Measurements from ENCODE around the gene RNLS. TPM values are rescaled to one million over a fixed set of nuclear protein-coding genes. Genes with fewer than 3 reads are reported as not detected.

The RNLS gene
- total RNA-seq, 2 experiments from 2014 or later: 0.95 to 2.7 TPM

DNA sequence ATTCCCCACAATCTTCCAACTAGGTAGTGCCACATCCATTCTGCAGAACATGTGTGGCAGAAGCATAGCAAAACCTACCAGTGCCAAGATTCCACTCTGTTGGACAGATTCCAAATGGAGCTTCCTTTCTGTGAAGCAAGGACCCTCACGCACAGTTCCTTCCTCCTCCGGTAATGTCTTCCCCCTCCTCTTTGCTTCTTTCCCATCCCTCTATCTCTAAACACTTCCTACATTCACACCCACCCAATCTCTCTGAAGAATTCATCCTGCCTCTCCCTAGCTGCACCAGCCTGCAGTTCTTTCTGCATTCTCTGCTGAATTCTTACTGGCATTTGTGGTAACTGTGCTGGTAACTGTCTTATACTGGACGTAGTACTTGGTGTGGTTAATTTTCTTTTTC, 124.9 kb downstream of the RNLS start:
- no peak overlapping the region for H3K27ac Mint-ChIP-seq
- Histone ChIP-seq H3K9me3 (ENCODE audit: control insufficient read depth in 1 of 2, insufficient read depth in 1 of 2, low read length in 2 of 2) (no peaks in the 10 kb centered on the region), H3K4me1 (ENCODE audit: insufficient read depth, low read length) (no peaks in the 10 kb centered on the region), H3K4me3 (ENCODE audit: low read length) (no peak overlapping the region), H3K27ac (ENCODE audit: low read depth in 1 of 2, low read length in 2 of 2) (no peak overlapping the region), H3K27me3 (ENCODE audit: control insufficient read depth in 1 of 2, insufficient read depth in 2 of 2, low read length in 2 of 2) (no peaks in the 10 kb centered on the region), H3K36me3 (ENCODE audit: insufficient read depth, low read length) (no peaks in the 10 kb centered on the region)
- H3K9me3 Mint-ChIP-seq: no peaks in the 10 kb centered on the region
- H3K36me3 Mint-ChIP-seq (ENCODE audit: low read depth): no peaks in the 10 kb centered on the region
- intact Hi-C loops (cut with DNase I, micrococcal nuclease): no loop called here
- ATAC-seq (ENCODE audit: poor library complexity) (no peak), DNase-seq (no peak)
- ChIA-PET CTCF (no interaction called here), POLR2A (no interaction called here)
- no peak overlapping the region for H3K4me3 Mint-ChIP-seq
- TF ChIP-seq, protein P1, sequence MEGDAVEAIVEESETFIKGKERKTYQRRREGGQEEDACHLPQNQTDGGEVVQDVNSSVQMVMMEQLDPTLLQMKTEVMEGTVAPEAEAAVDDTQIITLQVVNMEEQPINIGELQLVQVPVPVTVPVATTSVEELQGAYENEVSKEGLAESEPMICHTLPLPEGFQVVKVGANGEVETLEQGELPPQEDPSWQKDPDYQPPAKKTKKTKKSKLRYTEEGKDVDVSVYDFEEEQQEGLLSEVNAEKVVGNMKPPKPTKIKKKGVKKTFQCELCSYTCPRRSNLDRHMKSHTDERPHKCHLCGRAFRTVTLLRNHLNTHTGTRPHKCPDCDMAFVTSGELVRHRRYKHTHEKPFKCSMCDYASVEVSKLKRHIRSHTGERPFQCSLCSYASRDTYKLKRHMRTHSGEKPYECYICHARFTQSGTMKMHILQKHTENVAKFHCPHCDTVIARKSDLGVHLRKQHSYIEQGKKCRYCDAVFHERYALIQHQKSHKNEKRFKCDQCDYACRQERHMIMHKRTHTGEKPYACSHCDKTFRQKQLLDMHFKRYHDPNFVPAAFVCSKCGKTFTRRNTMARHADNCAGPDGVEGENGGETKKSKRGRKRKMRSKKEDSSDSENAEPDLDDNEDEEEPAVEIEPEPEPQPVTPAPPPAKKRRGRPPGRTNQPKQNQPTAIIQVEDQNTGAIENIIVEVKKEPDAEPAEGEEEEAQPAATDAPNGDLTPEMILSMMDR (IDR thresholded peaks at IDR 0.05): no peak
- no peaks in the 10 kb centered on the region for H3K4me1 Mint-ChIP-seq (ENCODE audit: low read depth)
- H3K27me3 Mint-ChIP-seq: no peaks in the 10 kb centered on the region

DNA sequence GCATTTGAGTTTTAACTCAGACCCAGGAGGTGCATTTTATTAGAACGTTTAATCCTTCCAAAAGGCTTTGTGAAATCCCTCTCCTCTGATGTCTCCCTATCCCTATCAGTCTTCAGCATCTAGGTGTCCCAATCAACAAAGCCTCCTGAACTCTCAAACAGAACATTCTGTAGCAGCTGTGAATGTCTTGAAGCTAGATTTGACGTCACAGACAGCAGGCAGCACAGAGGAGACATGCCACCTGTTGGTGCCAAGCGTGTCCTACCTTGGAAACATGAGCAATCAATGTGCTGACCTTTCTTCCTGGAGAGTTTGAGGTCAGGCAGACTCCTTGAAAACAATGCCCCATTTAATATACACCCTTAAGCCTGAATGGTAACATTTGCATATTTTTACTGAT, 125.5 kb downstream of the RNLS start:
- intact Hi-C loops (cut with DNase I, micrococcal nuclease): no loop called here
- Mint-ChIP-seq H3K27me3 (no peaks in the 10 kb centered on the region), H3K36me3 (ENCODE audit: low read depth) (no peaks in the 10 kb centered on the region), H3K4me3 (no peak overlapping the region), H3K27ac (no peak overlapping the region), H3K4me1 (ENCODE audit: low read depth) (no peaks in the 10 kb centered on the region), H3K9me3 (no peaks in the 10 kb centered on the region)
- Histone ChIP-seq H3K4me3 (ENCODE audit: low read length) (no peak overlapping the region), H3K36me3 (ENCODE audit: insufficient read depth, low read length) (no peaks in the 10 kb centered on the region), H3K9me3 (ENCODE audit: control insufficient read depth in 1 of 2, insufficient read depth in 1 of 2, low read length in 2 of 2) (no peaks in the 10 kb centered on the region), H3K4me1 (ENCODE audit: insufficient read depth, low read length) (no peaks in the 10 kb centered on the region), H3K27ac (ENCODE audit: low read depth in 1 of 2, low read length in 2 of 2) (no peak overlapping the region), H3K27me3 (ENCODE audit: control insufficient read depth in 1 of 2, insufficient read depth in 2 of 2, low read length in 2 of 2) (no peaks in the 10 kb centered on the region)
- TF ChIP-seq, protein P1 (IDR thresholded peaks at IDR 0.05): no peak
- POLR2A ChIA-PET: no interaction called here
- DNase-seq: peak in 4 of 14 experiments; percentile 0 to 14 (median 2)
- CTCF ChIA-PET: no interaction called here
- ATAC-seq (ENCODE audit: poor library complexity): no peak

DNA sequence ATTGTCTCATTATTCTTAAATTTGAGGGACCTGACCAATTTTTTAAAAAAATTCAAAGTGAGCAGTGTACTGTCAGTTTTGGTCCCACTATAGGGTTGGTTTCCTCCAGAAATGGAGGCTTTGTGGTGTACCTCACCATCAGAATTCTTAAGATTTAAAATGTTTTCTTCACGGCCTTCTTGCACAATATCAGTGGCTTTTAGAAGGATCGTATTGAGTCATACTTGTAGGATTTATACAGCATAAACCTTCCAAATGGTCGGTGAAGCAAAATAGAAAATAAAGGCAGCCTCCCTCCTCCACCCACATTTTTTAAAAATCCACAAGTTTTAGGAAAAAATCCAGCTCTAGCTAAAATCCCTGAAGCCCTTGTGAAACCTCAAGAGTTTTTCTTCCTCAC, 126.4 kb downstream of the RNLS start:
- H3K27ac ChIP-seq (ENCODE audit: low read depth in 1 of 2, low read length in 2 of 2): no peak overlapping the region
- H3K4me3 Mint-ChIP-seq: no peak overlapping the region
- no peaks in the 10 kb centered on the region for H3K9me3 Mint-ChIP-seq
- no peaks in the 10 kb centered on the region for H3K27me3 ChIP-seq (ENCODE audit: control insufficient read depth in 1 of 2, insufficient read depth in 2 of 2, low read length in 2 of 2)
- intact Hi-C loops (cut with DNase I, micrococcal nuclease): no loop called here
- H3K4me1 Mint-ChIP-seq (ENCODE audit: low read depth): no peaks in the 10 kb centered on the region
- no peak overlapping the region for H3K27ac Mint-ChIP-seq
- no peaks in the 10 kb centered on the region for H3K36me3 Mint-ChIP-seq (ENCODE audit: low read depth)
- CTCF ChIA-PET: no interaction called here
- no peaks in the 10 kb centered on the region for H3K36me3 ChIP-seq (ENCODE audit: insufficient read depth, low read length)
- POLR2A ChIA-PET: no interaction called here
- H3K4me3 ChIP-seq (ENCODE audit: low read length): no peak overlapping the region
- no peaks in the 10 kb centered on the region for H3K9me3 ChIP-seq (ENCODE audit: control insufficient read depth in 1 of 2, insufficient read depth in 1 of 2, low read length in 2 of 2)
- H3K27me3 Mint-ChIP-seq: no peaks in the 10 kb centered on the region
- ATAC-seq (ENCODE audit: poor library complexity): no peak
- TF ChIP-seq, protein P1 (IDR thresholded peaks at IDR 0.05): no peak
- DNase-seq: no peak
- H3K4me1 ChIP-seq (ENCODE audit: insufficient read depth, low read length): no peaks in the 10 kb centered on the region

Data from CD4-positive, alpha-beta T cell (primary cell).